BJ (cell line): Measurements from ENCODE around the gene RBM38. TPM values are rescaled to one million over a fixed set of nuclear protein-coding genes. Genes with fewer than 3 reads are reported as not detected.

Experiments used
- CTCF ChIA-PET: fragments of 350-600 bp; formaldehyde crosslinking; extraction: SDS; loops from one replicate; lab custom pipeline; 2021; ENCODE audit warnings: antibody characterized with exemption, inconsistent platforms; lab: Yijun Ruan, JAX
- POLR2A ChIA-PET: fragments of 300-600 bp; sonication (Branson Sonifier 250); formaldehyde crosslinking; extraction: SDS; loops from one replicate; lab custom pipeline; 2021; ENCODE audit warnings: antibody characterized with exemption; lab: Charles Lee
- DNase-seq: peaks from one replicate; pipeline ENCODE4 v3.0.0-alpha.2; 2011; ENCODE audit warnings: low read depth
- H3K27me3 ChIP-seq: 2 replicates; pipeline ENCODE4 v1.6.0; 2011; ENCODE audit warnings: low read length; ENCODE audit not compliant: control insufficient read depth, insufficient read depth
- H3K36me3 ChIP-seq: 2 replicates; pipeline ENCODE4 v1.5.1; 2011; ENCODE audit warnings: low read length; ENCODE audit not compliant: control insufficient read depth, insufficient read depth
- H3K4me3 ChIP-seq: 2 replicates; pipeline ENCODE4 v1.5.1; 2011; ENCODE audit warnings: low read depth, mild to moderate bottlenecking, control low read depth, low read length
- CTCF ChIP-seq: IDR thresholded peaks from 2 replicates; pipeline ENCODE4 v1.5.1; 2011; ENCODE audit warnings: low read depth, mild to moderate bottlenecking, control low read depth, inconsistent platforms, low read length, moderate library complexity; ENCODE audit not compliant: insufficient read depth
- polyA plus RNA-seq: library from polyadenylated mRNA; depleted of rRNA; stranded (reverse); fragments of >200 nt; gene quantifications from 2 replicates; pipeline ENCODE4 v1.2.3, GENCODE V29; 2011; rRNA removed

The RBM38 gene
- polyA plus RNA-seq, 1 experiment, result 5.2 TPM

- POLR2A ChIA-PET, result no interaction called here
- H3K4me3 ChIP-seq, result no peak overlapping the region
- no peak for DNase-seq
- H3K27me3 ChIP-seq, result peaks cover 4% of the 10 kb centered on the region; the same call in 1 of the 2 replicates
- CTCF ChIA-PET, result no interaction called here
- no peaks in the 10 kb centered on the region for H3K36me3 ChIP-seq
- TF ChIP-seq CTCF, result no peak
These were observed 66.3 kb downstream of the RBM38 start for GRCh38 chr20:57457243-57458095.

DNA sequence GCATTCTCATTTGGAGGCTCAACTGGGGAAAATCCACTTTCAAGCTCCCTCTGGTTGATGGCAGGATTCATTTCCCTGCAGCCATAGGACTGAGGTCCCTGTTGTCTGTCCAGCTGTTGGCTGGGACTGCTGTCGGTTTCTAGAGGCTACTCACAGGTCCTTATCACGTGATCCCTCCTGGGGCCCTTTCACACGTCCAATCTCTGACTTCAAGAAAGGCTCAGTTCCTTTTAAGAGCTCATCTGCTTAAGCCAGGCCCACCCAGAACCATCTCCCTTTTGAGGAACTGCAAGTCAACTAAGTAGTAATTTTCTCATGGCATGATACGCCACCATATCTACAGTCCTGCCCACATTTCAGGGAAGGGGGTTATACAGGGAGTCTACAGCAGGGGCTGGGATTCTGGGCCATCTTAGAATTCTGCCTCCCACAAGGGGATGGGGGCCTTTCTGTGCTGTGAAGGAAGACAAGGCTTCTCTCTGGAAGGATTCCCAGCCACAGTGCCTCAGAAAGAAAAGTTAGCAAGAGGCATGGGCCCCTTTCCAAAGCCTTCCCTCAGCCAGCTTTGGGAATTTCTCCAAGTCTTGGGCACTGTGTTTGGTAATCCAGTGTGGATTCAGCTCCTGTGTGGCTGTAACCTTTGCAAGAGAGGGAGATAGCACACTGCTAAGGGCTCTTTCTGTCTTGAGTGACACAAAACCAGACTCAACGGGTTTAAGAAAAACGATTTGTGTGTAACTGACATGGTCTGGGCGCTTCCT, 67.4 kb downstream of the RBM38 start:
- DNase-seq, result no peak
- Histone ChIP-seq H3K4me3 (no peak overlapping the region), H3K27me3 (peaks cover 2% of the 10 kb centered on the region; the same call in 1 of the 2 replicates), H3K36me3 (no peaks in the 10 kb centered on the region)
- no peak for TF ChIP-seq CTCF
- CTCF ChIA-PET, result no interaction called here
- POLR2A ChIA-PET, result no interaction called here

Other genes starting within 250 kb of the RBM38 start
- not detected in 2 replicates for gene BMP7, start 124.8 kb upstream of the RBM38 start, polyA plus RNA-seq
- not detected in 2 replicates for gene SPO11, start 61.6 kb upstream of the RBM38 start, polyA plus RNA-seq
- gene RAE1, start 40.1 kb upstream of the RBM38 start, polyA plus RNA-seq, result 30.5 and 39.0 TPM in 2 replicates
- gene CTCFL, start 133.7 kb downstream of the RBM38 start, polyA plus RNA-seq, result not detected in 2 replicates
- gene PCK1, start 169.7 kb downstream of the RBM38 start, polyA plus RNA-seq, result not detected in 2 replicates
- not detected in 2 replicates for gene ZBP1, start 229.0 kb downstream of the RBM38 start, polyA plus RNA-seq